PC-3 (cell line): ENCODE results near the gene CD69. TPM values are rescaled to one million over a fixed set of nuclear protein-coding genes. Genes with fewer than 3 reads are reported as not detected.
"Not testable (repeated sequence)": the region's sequence is repeated elsewhere in the genome, so short reads cannot be mapped to it uniquely, and the experiment has no call there.

ENCODE experiments used
- ATAC-seq: fragments of 200-7000 bp; cut with Tn5 transposase; 2 replicates; pipeline ENCODE4 v1.9.1; 2020; ENCODE audit warnings: mild to moderate bottlenecking, moderate library complexity
- BruUV-seq: library from RNA; stranded (reverse); fragments of 400-500 nt; replicated peaks from 2 replicates; lab custom pipeline; 2021; lab: Mats Ljungman, UMichigan
- CTCF ChIA-PET: fragments of 300-600 bp; sonication (Branson Sonifier 250); formaldehyde crosslinking; loops from one replicate; lab custom pipeline; 2022; ENCODE audit warnings: antibody characterized with exemption; lab: Charles Lee
- POLR2A ChIA-PET: fragments of 300-600 bp; sonication (Branson Sonifier 250); formaldehyde crosslinking; loops from one replicate; lab custom pipeline; 2022; ENCODE audit warnings: antibody characterized with exemption; ENCODE audit not compliant: unreplicated experiment; lab: Charles Lee
- DNase-seq: peaks from one replicate; pipeline ENCODE4 v3.0.0-alpha.2; 2015
- H2AFZ ChIP-seq: fragments of 300-600 bp; sonication (generic); 2 replicates; pipeline ENCODE4 v1.6.0; 2016; ENCODE audit warnings: antibody characterized with exemption, low read length
- H3F3A ChIP-seq: fragments of 300-600 bp; sonication (generic); one replicate; pipeline ENCODE4 v1.6.0; 2017; ENCODE audit warnings: antibody characterized with exemption, low read length, control low read depth, mild to moderate bottlenecking; ENCODE audit not compliant: unreplicated experiment
- H3K27ac ChIP-seq: fragments of 300-600 bp; sonication (generic); 2 replicates; pipeline ENCODE4 v1.5.1; 2016; ENCODE audit warnings: mild to moderate bottlenecking, low read length
- H3K27me3 ChIP-seq: fragments of 300-600 bp; sonication (generic); 2 replicates; pipeline ENCODE4 v1.6.1; 2016; ENCODE audit warnings: low read length, mixed read lengths
- H3K36me3 ChIP-seq: fragments of 300-600 bp; sonication (generic); 2 replicates; pipeline ENCODE4 v1.6.1; 2016; ENCODE audit warnings: low read depth, mixed run types, low read length, mixed read lengths
- H3K4me1 ChIP-seq: fragments of 300-600 bp; sonication (generic); 2 replicates; pipeline ENCODE4 v1.5.1; 2016; ENCODE audit warnings: low read length; ENCODE audit not compliant: insufficient read depth
- H3K4me2 ChIP-seq: fragments of 300-600 bp; sonication (generic); 2 replicates; pipeline ENCODE4 v1.6.0; 2016; ENCODE audit warnings: low read length
- H3K4me3 ChIP-seq: fragments of 300-600 bp; sonication (generic); 2 replicates; pipeline ENCODE4 v1.5.1; 2016; ENCODE audit warnings: mild to moderate bottlenecking, low read length, mixed read lengths
- H3K79me2 ChIP-seq: fragments of 300-600 bp; sonication (generic); 2 replicates; pipeline ENCODE4 v1.6.1; 2017; ENCODE audit warnings: low read length, mixed read lengths
- H3K9ac ChIP-seq: fragments of 300-600 bp; sonication (generic); 2 replicates; pipeline ENCODE4 v1.6.0; 2016; ENCODE audit warnings: mild to moderate bottlenecking, low read length
- H3K9me2 ChIP-seq: fragments of 300-600 bp; sonication (generic); replicated peaks from 2 replicates; pipeline ENCODE4 v1.6.1; 2016; ENCODE audit warnings: mixed run types, low read length, mixed read lengths
- H3K9me3 ChIP-seq: fragments of 300-600 bp; sonication (generic); 2 replicates; pipeline ENCODE4 v1.6.1; 2016; ENCODE audit warnings: low read length, mixed read lengths
- H4K20me1 ChIP-seq: fragments of 300-600 bp; sonication (generic); 2 replicates; pipeline ENCODE4 v1.6.1; 2016; ENCODE audit warnings: low read length, mixed read lengths
- EZH2 ChIP-seq: fragments of 300-600 bp; sonication (generic); IDR thresholded peaks from one replicate; pipeline ENCODE4 v1.6.1; 2017; ENCODE audit warnings: antibody characterized with exemption, mild to moderate bottlenecking, low read length; ENCODE audit not compliant: unreplicated experiment
- intact Hi-C: fragments of 100-400 bp; cut with micrococcal nuclease; formaldehyde crosslinking; loops from 2 replicates; pipeline ENCODE4 v1.9.0; 2023
- total RNA-seq: library from RNA; depleted of rRNA; stranded (reverse); fragments of >200 nt; gene quantifications from 2 replicates; pipeline ENCODE4 v1.2.3, GENCODE V29; 2014; rRNA removed
- TF ChIP-seq, protein P1 (sequence below): fragments of 300-600 bp; sonication (generic); conservative IDR thresholded peaks from 2 replicates; pipeline ENCODE4 v1.5.1; 2017; ENCODE audit warnings: antibody characterized with exemption, low read depth, mild to moderate bottlenecking, low read length

Gene CD69
- total RNA-seq, 1 experiment from 2014 or later, result not detected

DNA sequence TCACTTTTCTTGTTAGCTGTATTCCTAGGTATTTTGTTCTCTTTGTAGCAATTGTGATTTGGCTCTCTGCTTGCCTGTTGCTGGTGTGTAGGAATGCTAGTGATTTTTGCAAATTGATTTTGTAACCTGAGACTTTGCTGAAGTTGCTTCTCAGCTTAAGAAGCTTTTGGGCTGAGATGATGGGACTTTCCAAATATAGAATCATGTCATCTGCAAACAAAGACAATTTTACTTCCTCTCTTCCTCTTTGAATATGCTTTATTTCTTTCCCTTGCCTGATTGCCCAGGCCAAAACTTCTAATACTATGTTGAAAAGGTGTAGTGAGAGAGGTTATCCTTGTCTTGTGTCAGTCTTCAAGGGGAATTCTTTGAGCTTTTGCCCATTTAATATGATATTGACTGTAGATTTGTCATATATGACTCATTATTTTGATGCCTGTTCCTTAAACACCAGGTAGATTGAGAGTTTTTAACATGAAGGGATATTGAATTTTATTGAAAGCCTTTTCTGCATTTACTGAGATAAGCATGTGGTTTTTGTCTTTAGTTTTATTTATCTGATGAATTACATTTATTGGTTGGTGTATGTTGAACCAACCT lies 54.5 kb downstream of the CD69 start:
- H4K20me1 ChIP-seq, result no peaks in the 10 kb centered on the region
- peaks cover 12% of the 10 kb centered on the region for H3K4me1 ChIP-seq
- no peak overlapping the region for H3K4me3 ChIP-seq
- no peaks in the 10 kb centered on the region for H3F3A ChIP-seq
- DNase-seq, result peak; percentile 65
- H3K79me2 ChIP-seq, result no peaks in the 10 kb centered on the region
- no peak overlapping the region for H3K9ac ChIP-seq
- BruUV-seq, result no TSS peak
- CTCF ChIA-PET, result interaction anchor here (0.7 kb wide), 1 partner anchor 16 kb away, joined by 3 read pairs; no protein-coding TSS in a partner anchor
- ATAC-seq, result peak; percentile 70
- TF ChIP-seq EZH2, result no peak
- TF ChIP-seq, protein P1, sequence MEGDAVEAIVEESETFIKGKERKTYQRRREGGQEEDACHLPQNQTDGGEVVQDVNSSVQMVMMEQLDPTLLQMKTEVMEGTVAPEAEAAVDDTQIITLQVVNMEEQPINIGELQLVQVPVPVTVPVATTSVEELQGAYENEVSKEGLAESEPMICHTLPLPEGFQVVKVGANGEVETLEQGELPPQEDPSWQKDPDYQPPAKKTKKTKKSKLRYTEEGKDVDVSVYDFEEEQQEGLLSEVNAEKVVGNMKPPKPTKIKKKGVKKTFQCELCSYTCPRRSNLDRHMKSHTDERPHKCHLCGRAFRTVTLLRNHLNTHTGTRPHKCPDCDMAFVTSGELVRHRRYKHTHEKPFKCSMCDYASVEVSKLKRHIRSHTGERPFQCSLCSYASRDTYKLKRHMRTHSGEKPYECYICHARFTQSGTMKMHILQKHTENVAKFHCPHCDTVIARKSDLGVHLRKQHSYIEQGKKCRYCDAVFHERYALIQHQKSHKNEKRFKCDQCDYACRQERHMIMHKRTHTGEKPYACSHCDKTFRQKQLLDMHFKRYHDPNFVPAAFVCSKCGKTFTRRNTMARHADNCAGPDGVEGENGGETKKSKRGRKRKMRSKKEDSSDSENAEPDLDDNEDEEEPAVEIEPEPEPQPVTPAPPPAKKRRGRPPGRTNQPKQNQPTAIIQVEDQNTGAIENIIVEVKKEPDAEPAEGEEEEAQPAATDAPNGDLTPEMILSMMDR, result no peak
- peak overlapping the region; percentile 20; the same call in 1 of the 2 replicates for H3K27ac ChIP-seq
- no peaks in the 10 kb centered on the region for H3K27me3 ChIP-seq
- H3K9me3 ChIP-seq, result no peaks in the 10 kb centered on the region
- H3K4me2 ChIP-seq, result peak overlapping the region; percentile 36; the same call in 1 of the 2 replicates
- intact Hi-C loops, result loop anchor here (5.0 kb wide), 1 partner anchor 59 kb away; no protein-coding TSS in a partner anchor
- no peaks in the 10 kb centered on the region for H3K36me3 ChIP-seq
- H3K9me2 ChIP-seq, result no peaks in the 10 kb centered on the region
- POLR2A ChIA-PET, result interaction anchor here (0.6 kb wide), 1 partner anchor 8 kb away, joined by 3 read pairs; no protein-coding TSS in a partner anchor
- no peak overlapping the region for H2AFZ ChIP-seq

DNA sequence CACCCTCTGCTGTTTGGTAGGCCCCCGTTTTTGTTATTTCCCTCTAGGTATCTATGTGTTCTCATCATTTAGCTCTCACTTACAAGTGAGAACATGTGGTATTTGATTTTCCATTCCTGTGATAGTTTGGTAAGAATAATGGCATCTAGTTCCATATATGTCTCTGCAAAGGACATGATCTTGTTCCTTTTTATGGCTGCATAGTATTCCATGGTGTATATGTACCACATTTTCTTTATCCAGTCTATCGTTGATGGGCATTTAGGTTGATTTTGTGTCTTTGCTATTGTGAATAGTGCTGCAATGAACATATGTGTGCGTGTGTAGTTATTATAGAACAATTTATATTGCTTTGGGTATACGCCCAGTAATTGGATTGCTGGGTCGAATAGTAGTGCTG lies 56.1 kb downstream of the CD69 start:
- H3K36me3 ChIP-seq, H3K27me3 ChIP-seq, H3K27ac ChIP-seq, H3K9ac ChIP-seq, ATAC-seq, H3K4me3 ChIP-seq, intact Hi-C loops, H4K20me1 ChIP-seq, DNase-seq, POLR2A ChIA-PET, H3F3A ChIP-seq, BruUV-seq, H3K4me2 ChIP-seq, H3K9me3 ChIP-seq, H3K79me2 ChIP-seq, H3K9me2 ChIP-seq, CTCF ChIA-PET, H2AFZ ChIP-seq: not testable (repeated sequence)
- H3K4me1 ChIP-seq, result peaks cover 12% of the 10 kb centered on the region

Other genes with a start within 250 kb of the CD69 start
- gene KLRB1, start 153.0 kb downstream of the CD69 start, total RNA-seq, result not detected in 2 replicates
- 2.9 and 3.3 TPM in 2 replicates for gene CLEC2D, start 91.2 kb downstream of the CD69 start, total RNA-seq
- gene CLECL1, start 27.8 kb downstream of the CD69 start, total RNA-seq, result not detected in 2 replicates
- gene KLRF1, start 66.6 kb upstream of the CD69 start, total RNA-seq, result not detected in 2 replicates
- gene CLEC2B, start 108.5 kb upstream of the CD69 start, total RNA-seq, result not detected in 2 replicates
- gene KLRF2, start 120.6 kb upstream of the CD69 start, total RNA-seq, result not detected in 2 replicates
- gene CLEC2A, start 171.5 kb upstream of the CD69 start, total RNA-seq, result not detected in 2 replicates
- gene CLEC12A, start 210.5 kb upstream of the CD69 start, total RNA-seq, result not detected in 2 replicates
- not detected in 2 replicates for gene CLEC1B, start 238.2 kb upstream of the CD69 start, total RNA-seq
- gene CLEC12B, start 249.7 kb upstream of the CD69 start, total RNA-seq, result not detected in 2 replicates